WTC11 (cell line): ENCODE results near the gene SRR.

ENCODE experiments used
- GABPB1 ChIP-seq: sonication (generic); formaldehyde crosslinking; IDR thresholded peaks from 2 replicates; pipeline ENCODE4 v1.8.1; 2023; ENCODE audit warnings: mild to moderate bottlenecking, missing genetic modification reagents
- MYBL2 ChIP-seq: sonication (generic); formaldehyde crosslinking; IDR thresholded peaks from 2 replicates; pipeline ENCODE4 v1.8.1; 2023; ENCODE audit warnings: mild to moderate bottlenecking, moderate library complexity, missing genetic modification reagents
- NFYB ChIP-seq: sonication (generic); formaldehyde crosslinking; conservative IDR thresholded peaks from 2 replicates; pipeline ENCODE4 v1.8.0; 2022; ENCODE audit warnings: low read depth, missing genetic modification reagents
- NR2C2 ChIP-seq: sonication (generic); formaldehyde crosslinking; IDR thresholded peaks from 2 replicates; pipeline ENCODE4 v1.8.0; 2022; ENCODE audit warnings: mild to moderate bottlenecking, missing genetic modification reagents
- TF ChIP-seq, protein P1 (sequence below): fragments of 200-600 bp; IDR thresholded peaks from 2 replicates; pipeline ENCODE4 v1.8.0; 2022; ENCODE audit warnings: antibody characterized with exemption
- TF ChIP-seq, protein P2 (sequence below): sonication (generic); formaldehyde crosslinking; IDR thresholded peaks from 2 replicates; pipeline ENCODE4 v1.8.0; 2022; ENCODE audit warnings: mild to moderate bottlenecking, missing genetic modification reagents
- TF ChIP-seq, protein P3 (sequence below): sonication (generic); formaldehyde crosslinking; IDR thresholded peaks from 2 replicates; pipeline ENCODE4 v1.8.1; 2022; ENCODE audit warnings: mild to moderate bottlenecking, missing genetic modification reagents, moderate library complexity, borderline replicate concordance

DNA sequence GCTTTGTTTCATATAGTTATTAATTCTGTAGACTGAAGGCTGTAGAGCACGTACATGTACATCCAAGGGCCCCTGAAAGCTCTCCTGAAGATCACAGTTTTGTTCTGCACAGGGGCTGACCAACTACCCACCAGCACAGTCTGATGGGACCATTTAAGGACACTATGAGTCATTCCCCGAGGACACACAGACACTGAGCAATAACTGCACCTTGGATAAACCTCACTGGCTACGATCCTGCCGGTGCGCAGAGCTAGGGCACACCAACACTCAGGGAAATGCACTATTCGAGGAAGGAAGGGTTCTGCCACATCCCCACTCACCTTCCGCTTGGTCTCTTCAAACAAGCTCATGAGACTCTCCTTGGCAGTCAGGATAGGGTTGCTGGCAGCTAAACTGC lies 20.4 kb upstream of the SRR start:
- TF ChIP-seq, protein P1, sequence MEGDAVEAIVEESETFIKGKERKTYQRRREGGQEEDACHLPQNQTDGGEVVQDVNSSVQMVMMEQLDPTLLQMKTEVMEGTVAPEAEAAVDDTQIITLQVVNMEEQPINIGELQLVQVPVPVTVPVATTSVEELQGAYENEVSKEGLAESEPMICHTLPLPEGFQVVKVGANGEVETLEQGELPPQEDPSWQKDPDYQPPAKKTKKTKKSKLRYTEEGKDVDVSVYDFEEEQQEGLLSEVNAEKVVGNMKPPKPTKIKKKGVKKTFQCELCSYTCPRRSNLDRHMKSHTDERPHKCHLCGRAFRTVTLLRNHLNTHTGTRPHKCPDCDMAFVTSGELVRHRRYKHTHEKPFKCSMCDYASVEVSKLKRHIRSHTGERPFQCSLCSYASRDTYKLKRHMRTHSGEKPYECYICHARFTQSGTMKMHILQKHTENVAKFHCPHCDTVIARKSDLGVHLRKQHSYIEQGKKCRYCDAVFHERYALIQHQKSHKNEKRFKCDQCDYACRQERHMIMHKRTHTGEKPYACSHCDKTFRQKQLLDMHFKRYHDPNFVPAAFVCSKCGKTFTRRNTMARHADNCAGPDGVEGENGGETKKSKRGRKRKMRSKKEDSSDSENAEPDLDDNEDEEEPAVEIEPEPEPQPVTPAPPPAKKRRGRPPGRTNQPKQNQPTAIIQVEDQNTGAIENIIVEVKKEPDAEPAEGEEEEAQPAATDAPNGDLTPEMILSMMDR: no peak
- TF ChIP-seq NFYB (CRISPR knock-in tag) (no peak), GABPB1 (no peak), NR2C2 (CRISPR knock-in tag) (no peak), MYBL2 (CRISPR knock-in tag) (no peak)
- TF ChIP-seq, protein P2, sequence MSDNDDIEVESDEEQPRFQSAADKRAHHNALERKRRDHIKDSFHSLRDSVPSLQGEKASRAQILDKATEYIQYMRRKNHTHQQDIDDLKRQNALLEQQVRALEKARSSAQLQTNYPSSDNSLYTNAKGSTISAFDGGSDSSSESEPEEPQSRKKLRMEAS (CRISPR knock-in tag): no peak
- TF ChIP-seq, protein P3, sequence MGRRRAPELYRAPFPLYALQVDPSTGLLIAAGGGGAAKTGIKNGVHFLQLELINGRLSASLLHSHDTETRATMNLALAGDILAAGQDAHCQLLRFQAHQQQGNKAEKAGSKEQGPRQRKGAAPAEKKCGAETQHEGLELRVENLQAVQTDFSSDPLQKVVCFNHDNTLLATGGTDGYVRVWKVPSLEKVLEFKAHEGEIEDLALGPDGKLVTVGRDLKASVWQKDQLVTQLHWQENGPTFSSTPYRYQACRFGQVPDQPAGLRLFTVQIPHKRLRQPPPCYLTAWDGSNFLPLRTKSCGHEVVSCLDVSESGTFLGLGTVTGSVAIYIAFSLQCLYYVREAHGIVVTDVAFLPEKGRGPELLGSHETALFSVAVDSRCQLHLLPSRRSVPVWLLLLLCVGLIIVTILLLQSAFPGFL (CRISPR knock-in tag): no peak
